HFFc6 (cell line): Measurements from ENCODE around the gene RNF144A. TPM values are rescaled to one million over a fixed set of nuclear protein-coding genes. Genes with fewer than 3 reads are reported as not detected.

Experiments
- DNase-seq: peaks from one replicate; pipeline ENCODE4 v3.0.0-alpha.2; 2018
- H3K27ac Mint-ChIP-seq: 2 replicates; pipeline ENCODE4 v1.8.0; 2020; ENCODE audit warnings: mild to moderate bottlenecking, mixed read lengths
- H3K27me3 Mint-ChIP-seq: 2 replicates; pipeline ENCODE4 v1.8.0; 2021; ENCODE audit warnings: mild to moderate bottlenecking, moderate library complexity, mixed read lengths; ENCODE audit not compliant: insufficient read depth
- H3K36me3 Mint-ChIP-seq: 2 replicates; pipeline ENCODE4 v1.8.0; 2021; ENCODE audit warnings: low read depth, mixed read lengths
- H3K4me1 Mint-ChIP-seq: 2 replicates; pipeline ENCODE4 v1.8.0; 2020; ENCODE audit warnings: low read depth, mixed read lengths
- H3K4me3 Mint-ChIP-seq: 2 replicates; pipeline ENCODE4 v1.8.0; 2020; ENCODE audit warnings: mild to moderate bottlenecking, moderate library complexity, mixed read lengths
- H3K9me3 Mint-ChIP-seq: 2 replicates; pipeline ENCODE4 v1.8.0; 2020; ENCODE audit warnings: mild to moderate bottlenecking, mixed read lengths
- total RNA-seq, 6 experiments: library from RNA; stranded (reverse); fragmentation: NEBNext Ultra II Directional; extraction: Animal tissue kit (Norgen Biotek cat#: 25700); gene quantifications; 2 replicates in 1 of 6; 3 replicates in 5 of 6; pipeline ENCODE4 v1.2.3, GENCODE V29; 2021
- TF ChIP-seq, protein P1 (sequence below): fragments of 200-600 bp; sonication (generic); IDR thresholded peaks from 2 replicates; pipeline ENCODE4 v1.5.0; 2021; ENCODE audit warnings: antibody characterized with exemption, mild to moderate bottlenecking

The RNF144A gene
- total RNA-seq, 6 experiments from 2014 or later = not detected

DNA sequence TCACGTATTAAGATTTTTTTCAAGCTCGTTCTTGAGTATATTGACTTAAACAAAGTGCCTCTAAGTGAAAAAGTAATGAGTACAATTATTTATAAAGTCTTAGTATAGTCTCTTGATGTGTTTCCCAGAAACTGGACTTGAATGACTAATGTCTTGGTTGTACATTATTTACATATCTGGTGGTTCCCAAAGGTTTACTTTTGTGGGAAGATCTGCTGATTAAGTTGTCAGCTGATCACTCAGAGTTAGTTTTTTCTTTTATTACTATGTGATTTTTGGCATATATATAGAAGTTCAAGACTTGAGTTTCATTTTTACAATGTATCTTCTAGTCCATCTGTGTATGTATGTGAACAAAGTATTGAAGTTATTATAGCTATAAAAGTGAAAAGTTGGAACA lies 29.5 kb downstream of the RNF144A start:
- H3K27ac Mint-ChIP-seq = no peak overlapping the region
- DNase-seq = no peak
- H3K4me3 Mint-ChIP-seq = no peak overlapping the region
- no peaks in the 10 kb centered on the region for H3K4me1 Mint-ChIP-seq
- TF ChIP-seq, protein P1, sequence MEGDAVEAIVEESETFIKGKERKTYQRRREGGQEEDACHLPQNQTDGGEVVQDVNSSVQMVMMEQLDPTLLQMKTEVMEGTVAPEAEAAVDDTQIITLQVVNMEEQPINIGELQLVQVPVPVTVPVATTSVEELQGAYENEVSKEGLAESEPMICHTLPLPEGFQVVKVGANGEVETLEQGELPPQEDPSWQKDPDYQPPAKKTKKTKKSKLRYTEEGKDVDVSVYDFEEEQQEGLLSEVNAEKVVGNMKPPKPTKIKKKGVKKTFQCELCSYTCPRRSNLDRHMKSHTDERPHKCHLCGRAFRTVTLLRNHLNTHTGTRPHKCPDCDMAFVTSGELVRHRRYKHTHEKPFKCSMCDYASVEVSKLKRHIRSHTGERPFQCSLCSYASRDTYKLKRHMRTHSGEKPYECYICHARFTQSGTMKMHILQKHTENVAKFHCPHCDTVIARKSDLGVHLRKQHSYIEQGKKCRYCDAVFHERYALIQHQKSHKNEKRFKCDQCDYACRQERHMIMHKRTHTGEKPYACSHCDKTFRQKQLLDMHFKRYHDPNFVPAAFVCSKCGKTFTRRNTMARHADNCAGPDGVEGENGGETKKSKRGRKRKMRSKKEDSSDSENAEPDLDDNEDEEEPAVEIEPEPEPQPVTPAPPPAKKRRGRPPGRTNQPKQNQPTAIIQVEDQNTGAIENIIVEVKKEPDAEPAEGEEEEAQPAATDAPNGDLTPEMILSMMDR = no peak
- H3K36me3 Mint-ChIP-seq = peaks cover 7% of the 10 kb centered on the region; the same call in 1 of the 2 replicates
- peaks cover 49% of the 10 kb centered on the region for H3K9me3 Mint-ChIP-seq
- H3K27me3 Mint-ChIP-seq = peaks cover 2% of the 10 kb centered on the region

DNA sequence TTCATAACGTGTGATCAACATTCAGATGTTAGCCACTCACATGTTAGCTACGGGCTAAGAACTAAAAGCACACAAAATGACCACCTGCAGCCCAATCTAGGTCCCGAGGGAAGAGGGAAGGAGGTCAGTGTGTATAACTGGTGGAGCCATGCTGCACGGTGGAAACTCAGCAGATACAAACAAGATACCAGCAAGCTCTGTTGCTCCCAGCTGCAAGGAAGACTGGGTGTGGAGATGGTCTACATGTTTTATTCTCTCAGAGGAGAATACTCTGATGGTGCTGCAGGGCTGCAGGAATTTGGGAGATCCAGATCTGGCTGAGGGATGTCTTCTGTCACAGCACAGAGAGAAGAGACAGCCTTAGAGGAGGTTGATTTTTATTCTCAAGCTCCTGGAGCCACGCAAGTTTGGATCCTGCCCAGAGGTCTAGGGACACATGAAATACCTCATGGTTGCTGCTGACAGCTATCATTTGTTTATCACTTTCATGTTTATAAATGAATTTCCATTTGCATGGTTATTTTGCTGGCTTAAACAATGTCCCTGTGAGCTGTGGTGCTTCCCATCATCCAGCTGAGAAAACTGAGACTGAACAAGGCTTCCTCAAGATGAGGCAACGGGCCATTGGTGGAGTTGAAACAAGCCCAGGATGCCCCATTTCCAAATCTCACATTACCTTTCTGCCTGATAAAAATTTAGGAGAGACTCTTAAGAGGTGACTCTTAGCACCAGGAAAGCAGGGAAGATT lies 30.9 kb downstream of the RNF144A start:
- Mint-ChIP-seq H3K27me3 (peaks cover 2% of the 10 kb centered on the region), H3K27ac (no peak overlapping the region), H3K4me3 (no peak overlapping the region), H3K4me1 (no peaks in the 10 kb centered on the region), H3K36me3 (peaks cover 4% of the 10 kb centered on the region; the same call in 1 of the 2 replicates), H3K9me3 (peaks cover 36% of the 10 kb centered on the region)
- DNase-seq = no peak
- TF ChIP-seq, protein P1 = no peak

- H3K27ac Mint-ChIP-seq = no peak overlapping the region
- H3K4me1 Mint-ChIP-seq = no peaks in the 10 kb centered on the region
- no peaks in the 10 kb centered on the region for H3K36me3 Mint-ChIP-seq
- H3K4me3 Mint-ChIP-seq = no peak overlapping the region
- no peak for DNase-seq
- H3K27me3 Mint-ChIP-seq = peaks cover 2% of the 10 kb centered on the region; the same call in 1 of the 2 replicates
- TF ChIP-seq, protein P1 = no peak
- peaks cover 28% of the 10 kb centered on the region for H3K9me3 Mint-ChIP-seq
Observed at GRCh38 chr2:6948677-6949351, 31.6 kb downstream of the RNF144A start.

- Mint-ChIP-seq H3K36me3 (no peaks in the 10 kb centered on the region), H3K27ac (no peak overlapping the region), H3K4me1 (no peaks in the 10 kb centered on the region), H3K27me3 (no peaks in the 10 kb centered on the region), H3K4me3 (no peak overlapping the region), H3K9me3 (peaks cover 15% of the 10 kb centered on the region)
- TF ChIP-seq, protein P1 = no peak
- DNase-seq = no peak
Observed at GRCh38 chr2:6951046-6951445, 33.8 kb downstream of the RNF144A start.

- no peaks in the 10 kb centered on the region for H3K4me1 Mint-ChIP-seq
- H3K36me3 Mint-ChIP-seq = no peaks in the 10 kb centered on the region
- no peaks in the 10 kb centered on the region for H3K27me3 Mint-ChIP-seq
- H3K4me3 Mint-ChIP-seq = no peak overlapping the region
- TF ChIP-seq, protein P1 = no peak
- peaks cover 26% of the 10 kb centered on the region for H3K9me3 Mint-ChIP-seq
- H3K27ac Mint-ChIP-seq = no peak overlapping the region
- no peak for DNase-seq
Observed at GRCh38 chr2:6952101-6952500, 34.9 kb downstream of the RNF144A start.
